IMR-90 (cell line): ENCODE measurements around the gene SLC4A7. TPM values are rescaled to one million over a fixed set of nuclear protein-coding genes. Genes with fewer than 3 reads are reported as not detected.

Experiments used
- ATAC-seq: fragments of 200-7000 bp; cut with Tn5 transposase; 2 replicates; pipeline ENCODE4 v1.9.1; 2020; ENCODE audit warnings: low read depth, mild to moderate bottlenecking, moderate library complexity
- BruUV-seq: library from RNA; stranded (reverse); fragments of 400-500 nt; replicated peaks from 2 replicates; lab custom pipeline; 2021; lab: Mats Ljungman, UMichigan
- CTCF ChIA-PET: fragments of 300-600 bp; formaldehyde crosslinking; extraction: SDS; loops from one replicate; lab custom pipeline; 2021; ENCODE audit warnings: antibody characterized with exemption; lab: Yijun Ruan, JAX
- POLR2A ChIA-PET: fragments of 300-600 bp; sonication (Branson Sonifier 250); formaldehyde crosslinking; loops from one replicate; lab custom pipeline; 2022; ENCODE audit warnings: antibody characterized with exemption; ENCODE audit not compliant: unreplicated experiment; lab: Charles Lee
- DNase-seq: peaks from one replicate; pipeline ENCODE4 v3.0.0; 2013
- H2AFZ ChIP-seq: replicated peaks from 2 replicates; pipeline ENCODE3; 2013; ENCODE audit warnings: low read length, mild to moderate bottlenecking; ENCODE audit not compliant: poor library complexity
- H2AK5ac ChIP-seq: 2 replicates; pipeline ENCODE4 v1.6.1; 2013; ENCODE audit warnings: low read depth, low read length, inconsistent platforms
- H2AK9ac ChIP-seq: replicated peaks from 2 replicates; pipeline ENCODE3; 2013; ENCODE audit warnings: mild to moderate bottlenecking, low read depth, low read length, moderate library complexity; ENCODE audit not compliant: poor library complexity
- H2BK120ac ChIP-seq: 2 replicates; pipeline ENCODE4 v1.6.1; 2013; ENCODE audit warnings: low read depth, low read length, inconsistent platforms
- H2BK15ac ChIP-seq: 3 replicates; pipeline ENCODE4 v1.6.1; 2013; ENCODE audit warnings: low read depth, low read length, inconsistent platforms
- H2BK20ac ChIP-seq: 2 replicates; pipeline ENCODE4 v1.6.1; 2013; ENCODE audit warnings: low read depth, mild to moderate bottlenecking, inconsistent platforms, low read length, moderate library complexity
- H2BK5ac ChIP-seq: 2 replicates; pipeline ENCODE4 v1.6.1; 2013; ENCODE audit warnings: mild to moderate bottlenecking, low read depth, low read length, inconsistent platforms; ENCODE audit not compliant: poor library complexity, severe bottlenecking
- H3K14ac ChIP-seq: replicated peaks from 2 replicates; pipeline ENCODE4 v1.6.1; 2013; ENCODE audit warnings: low read depth, low read length, inconsistent platforms
- H3K18ac ChIP-seq: 2 replicates; pipeline ENCODE4 v1.6.1; 2013; ENCODE audit warnings: low read depth, low read length, control low read depth
- H3K23ac ChIP-seq: 2 replicates; pipeline ENCODE4 v1.6.1; 2013; ENCODE audit warnings: low read depth, low read length, inconsistent platforms
- H3K27ac ChIP-seq: 2 replicates; pipeline ENCODE4 v1.5.1; 2013; ENCODE audit warnings: mild to moderate bottlenecking, control low read depth, low read length; ENCODE audit not compliant: insufficient read depth
- H3K27me3 ChIP-seq: 2 replicates; pipeline ENCODE4 v1.6.1; 2013; ENCODE audit warnings: low read length; ENCODE audit not compliant: control insufficient read depth, insufficient read depth
- H3K36me3 ChIP-seq: 2 replicates; pipeline ENCODE4 v1.6.1; 2013; ENCODE audit warnings: low read length, mixed read lengths; ENCODE audit not compliant: control insufficient read depth, insufficient read depth
- H3K4ac ChIP-seq: 2 replicates; pipeline ENCODE4 v1.6.1; 2013; ENCODE audit warnings: low read depth, low read length, inconsistent platforms
- H3K4me1 ChIP-seq: 2 replicates; pipeline ENCODE4 v1.6.1; 2013; ENCODE audit warnings: low read length, mixed read lengths; ENCODE audit not compliant: control insufficient read depth, insufficient read depth
- H3K4me2 ChIP-seq: 2 replicates; pipeline ENCODE4 v1.6.1; 2013; ENCODE audit warnings: low read depth, mild to moderate bottlenecking, control low read depth, low read length, moderate library complexity
- H3K4me3 ChIP-seq: 2 replicates; pipeline ENCODE4 v1.5.1; 2013; ENCODE audit warnings: low read depth, mild to moderate bottlenecking, control low read depth, low read length, moderate library complexity; ENCODE audit not compliant: insufficient read depth
- H3K56ac ChIP-seq: 2 replicates; pipeline ENCODE4 v1.6.1; 2013; ENCODE audit warnings: low read length, inconsistent platforms; ENCODE audit not compliant: insufficient read depth; ENCODE audit errors: extremely low read depth
- H3K79me1 ChIP-seq, 2 experiments: 2 replicates each; pipeline ENCODE4 v1.6.1; 2013; ENCODE audit warnings: low read length in 2 of 2, inconsistent platforms in 1 of 2, low read depth in 1 of 2
- H3K9ac ChIP-seq: 2 replicates; pipeline ENCODE4 v1.6.1; 2013; ENCODE audit warnings: low read depth, low read length, control low read depth
- H3K9me1 ChIP-seq: 2 replicates; pipeline ENCODE4 v1.6.1; 2013; ENCODE audit warnings: low read length, inconsistent platforms; ENCODE audit not compliant: insufficient read depth
- H3K9me3 ChIP-seq: 2 replicates; pipeline ENCODE4 v1.6.1; 2013; ENCODE audit warnings: low read length; ENCODE audit not compliant: control insufficient read depth, insufficient read depth
- H4K20me1 ChIP-seq: 2 replicates; pipeline ENCODE4 v1.6.1; 2013; ENCODE audit warnings: low read length, inconsistent platforms; ENCODE audit not compliant: insufficient read depth
- H4K5ac ChIP-seq: 2 replicates; pipeline ENCODE4 v1.6.1; 2013; ENCODE audit warnings: mild to moderate bottlenecking, low read depth, low read length, control low read depth
- H4K8ac ChIP-seq, 2 experiments: 2 replicates each; pipeline ENCODE4 v1.6.1; 2013; ENCODE audit warnings: low read depth in 2 of 2, low read length in 2 of 2, control low read depth in 1 of 2, inconsistent platforms in 1 of 2
- H4K91ac ChIP-seq: 2 replicates; pipeline ENCODE4 v1.6.1; 2013; ENCODE audit warnings: low read depth, low read length, inconsistent platforms; ENCODE audit not compliant: insufficient read depth
- BHLHE40 ChIP-seq: fragments of 150-350 bp; IDR thresholded peaks from 2 replicates; pipeline ENCODE4 v1.6.1; 2016; ENCODE audit warnings: mild to moderate bottlenecking, low read depth, low read length
- CEBPB ChIP-seq: IDR thresholded peaks from 2 replicates; pipeline ENCODE4 v1.6.1; 2012; ENCODE audit warnings: low read depth, low read length, improper control_type of control experiment
- CTCF ChIP-seq: conservative IDR thresholded peaks from 2 replicates; pipeline ENCODE4 v1.5.1; 2012; ENCODE audit warnings: mild to moderate bottlenecking, low read depth, low read length, improper control_type of control experiment
- ELK1 ChIP-seq: fragments of 150-350 bp; IDR thresholded peaks from 2 replicates; pipeline ENCODE4 v1.6.1; 2016; ENCODE audit warnings: low read depth, mild to moderate bottlenecking, low read length, moderate library complexity, borderline replicate concordance
- MAZ ChIP-seq: IDR thresholded peaks from 2 replicates; pipeline ENCODE4 v1.6.1; 2012; ENCODE audit warnings: low read depth, mild to moderate bottlenecking, low read length, improper control_type of control experiment, moderate library complexity, borderline replicate concordance
- POLR2A ChIP-seq: IDR thresholded peaks from 2 replicates; pipeline ENCODE4 v1.6.1; 2012; ENCODE audit warnings: mild to moderate bottlenecking, low read depth, low read length
- WGBS, 2 experiments: methylation state at CpG; one replicate each; pipeline versions ENCODE4 v1.1.5 to v1.1.7; 2013; ENCODE audit warnings: missing lambda C conversion rate in 2 of 2; ENCODE audit not compliant: insufficient read length in 1 of 2; ENCODE audit errors: extremely low coverage in 2 of 2; 5-methylcytosine and 5-hydroxymethylcytosine counted together
- dilution Hi-C: fragments of 300-500 bp; cut with HindIII; formaldehyde crosslinking; loops from one replicate; pipeline ENCODE4 v1.14.3; 2018; ENCODE audit warnings: low sequenced_read_pairs; ENCODE audit not compliant: unreplicated experiment
- in situ Hi-C: fragments of 300-500 bp; cut with MboI; formaldehyde crosslinking; loops from 3 replicates; pipeline ENCODE4 v1.14.3; 2019; ENCODE audit warnings: low sequenced_read_pairs, inconsistent platforms, mixed read lengths
- intact Hi-C: fragments of 100-400 bp; cut with micrococcal nuclease; formaldehyde crosslinking; loops from 2 replicates; pipeline ENCODE4 v1.10.0; 2022
- polyA plus RNA-seq, 3 experiments: library from polyadenylated mRNA; depleted of rRNA; stranded (reverse); fragments of >200 nt; gene quantifications; 2 replicates each; pipeline ENCODE4 v1.2.3, GENCODE V29; 2012; ENCODE audit warnings: low replicate concordance in 1 of 3
- total RNA-seq: library from RNA; depleted of rRNA; stranded (reverse); fragments of >200 nt; gene quantifications from 2 replicates; pipeline ENCODE4 v1.2.3, GENCODE V29; 2012

SLC4A7 gene
- total and polyA plus RNA-seq, 2 of the 4 experiments (the other 2 are of a cell fraction), result 17.7 to 50.4 TPM

- no peak for TF ChIP-seq BHLHE40
- no peak for TF ChIP-seq MAZ
Observed at GRCh38 chr3:27378331-27378730, 105.9 kb downstream of the SLC4A7 start (continued).

- POLR2A ChIA-PET, result no interaction called here
- Histone ChIP-seq H4K91ac (no peak overlapping the region), H4K5ac (no peak overlapping the region), H3K79me1 (no peaks in the 10 kb centered on the region), H2AK5ac (no peak overlapping the region), H3K56ac (no peak overlapping the region), H4K8ac (no peak overlapping the region), H4K20me1 (no peaks in the 10 kb centered on the region), H2AK9ac (no peak overlapping the region), H3K4me1 (no peaks in the 10 kb centered on the region), H2BK120ac (no peak overlapping the region), H3K4me3 (no peak overlapping the region), H2BK15ac (no peak overlapping the region), H2AFZ (no peak overlapping the region), H3K18ac (no peak overlapping the region), H2BK5ac (no peak overlapping the region), H3K4me2 (no peak overlapping the region), H3K9ac (no peak overlapping the region), H3K14ac (no peak overlapping the region), H3K23ac (no peak overlapping the region), H3K36me3 (peaks cover 7% of the 10 kb centered on the region; the same call in 1 of the 2 replicates), H3K9me3 (no peaks in the 10 kb centered on the region), H3K9me1 (no peaks in the 10 kb centered on the region), H3K27ac (no peak overlapping the region), H3K27me3 (no peaks in the 10 kb centered on the region), H3K4ac (no peak overlapping the region), H2BK20ac (no peak overlapping the region)
- dilution Hi-C loops, result no loop called here
- no TSS peak for BruUV-seq
- WGBS, 2 experiments, result no CpG with 5 or more reads among the region's 6 CpGs
- no peak for TF ChIP-seq BHLHE40
- no peak for TF ChIP-seq CEBPB
- TF ChIP-seq CTCF, result no peak
- no peak for TF ChIP-seq POLR2A
- no peak for TF ChIP-seq ELK1
- CTCF ChIA-PET, result no interaction called here
- DNase-seq (no peak), ATAC-seq (no peak)
- intact Hi-C loops, result no loop called here
- in situ Hi-C loops, result no loop called here
Observed at GRCh38 chr3:27376109-27376772, 107.9 kb downstream of the SLC4A7 start.
